NOMO-1 treated with dmso at 0.1 percent for 144 hours (cell line): Measurements from ENCODE around the gene SLC12A8.
"Not testable (repeated sequence)": the region's sequence is repeated elsewhere in the genome, so short reads cannot be mapped to it uniquely, and the experiment has no call there.

Experiments
- DNase-seq: peaks from one replicate; lab custom pipeline; 2025; ENCODE audit not compliant: unreplicated experiment; lab: John Stamatoyannopoulos, UW

SLC12A8 gene

DNA sequence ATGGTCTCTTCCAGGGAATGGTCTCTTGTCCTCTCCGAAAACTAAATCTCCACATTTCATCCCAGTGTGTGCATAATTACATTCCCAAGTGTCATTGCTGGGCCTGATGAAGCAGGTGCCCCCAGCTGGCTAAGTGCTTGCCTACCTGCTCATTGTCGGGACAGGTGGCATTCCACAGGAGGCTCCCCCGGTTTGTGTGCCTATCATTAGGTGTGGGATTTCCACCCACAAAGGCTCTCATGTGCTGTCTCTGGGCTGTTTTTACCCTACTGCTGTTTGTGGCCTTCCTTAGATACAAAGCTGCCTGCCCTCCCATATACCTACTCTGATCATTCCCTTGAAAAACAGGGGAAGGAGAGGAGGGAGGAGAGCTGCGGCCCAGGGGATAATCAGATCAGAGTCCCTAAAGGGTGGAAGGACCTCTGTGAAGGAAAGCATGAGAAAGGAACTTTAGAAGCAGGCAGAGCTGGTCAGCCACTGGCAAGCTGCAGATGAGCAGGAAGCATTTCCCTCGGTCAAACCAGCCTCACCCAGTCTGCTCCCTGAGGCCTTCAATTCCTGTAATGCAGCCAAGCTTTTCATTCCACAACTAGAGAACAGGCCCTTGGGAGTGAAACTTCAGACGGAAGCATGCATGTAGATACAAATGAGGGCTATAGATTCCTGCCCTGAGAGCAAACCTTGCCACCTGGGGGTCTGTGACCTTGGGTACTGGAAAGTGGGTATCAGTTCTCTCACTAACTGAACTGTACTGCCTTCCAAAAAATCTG is 96.1 kb downstream of the SLC12A8 start:
- DNase-seq = no peak

DNA sequence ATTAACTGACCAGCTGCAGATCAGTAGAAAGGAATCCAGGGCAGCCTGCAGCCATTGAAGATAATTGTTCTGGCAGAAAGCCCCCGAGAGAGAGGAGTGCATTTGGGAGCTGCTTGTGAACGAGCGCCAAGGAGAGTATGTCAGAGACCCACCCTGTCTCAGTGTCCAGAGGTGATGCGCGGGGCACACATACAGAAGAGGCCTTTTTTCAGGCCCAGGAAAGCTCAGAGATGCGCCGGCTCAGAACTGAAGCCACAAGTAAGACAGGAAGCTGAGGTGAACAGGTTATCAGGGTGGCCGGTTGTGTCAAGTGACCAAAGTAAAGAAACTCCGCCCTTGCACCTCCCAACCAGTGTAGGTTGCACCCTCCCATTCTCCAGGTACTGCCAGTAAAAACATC is 96.9 kb downstream of the SLC12A8 start:
- DNase-seq = no peak

DNA sequence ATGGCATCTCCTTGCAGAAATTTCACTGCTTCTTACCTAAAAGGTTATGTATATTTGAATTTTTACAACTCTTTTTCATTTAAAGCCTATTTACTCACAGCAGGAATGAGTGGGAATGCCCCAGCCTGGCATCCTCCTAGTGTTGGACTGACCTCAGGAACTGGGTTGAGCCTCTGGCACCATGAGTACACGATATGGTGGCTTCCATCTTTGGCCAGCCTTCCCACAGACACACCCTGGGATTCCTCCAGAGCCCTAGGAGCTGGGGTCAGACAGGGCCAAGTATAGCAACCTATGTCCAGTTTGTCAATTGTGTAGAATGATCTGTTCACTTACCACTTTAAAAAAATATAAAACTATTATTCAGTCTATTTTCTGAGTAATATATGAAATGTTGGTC is 99.6 kb downstream of the SLC12A8 start:
- no peak for DNase-seq

DNA sequence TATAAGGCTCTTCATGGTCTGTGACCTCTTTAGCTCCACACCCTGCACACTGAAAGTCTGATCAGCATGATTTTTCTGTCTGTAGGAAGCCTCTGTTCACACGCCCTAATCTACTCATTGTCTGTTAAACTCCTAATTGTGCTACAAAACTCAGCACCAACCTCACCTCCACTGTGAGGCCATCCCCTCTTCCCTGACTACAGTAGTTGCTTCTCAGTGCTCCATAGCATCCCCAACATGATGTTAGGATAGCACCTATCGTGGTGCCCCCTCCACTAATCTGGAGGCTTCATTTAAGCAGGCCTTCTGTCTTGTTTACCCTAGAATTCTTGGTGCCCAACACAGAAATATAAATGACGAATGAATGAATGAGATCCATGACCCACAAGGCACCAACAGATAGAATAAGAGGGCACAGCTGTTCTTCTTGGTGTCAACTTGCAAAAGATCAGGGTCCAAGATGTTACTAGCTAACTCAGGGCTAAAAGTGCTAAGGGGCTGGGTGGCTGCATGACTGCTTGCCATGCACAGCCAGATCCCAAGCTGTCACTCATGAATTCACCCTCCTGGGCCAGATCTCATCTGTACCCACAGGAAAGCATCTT is 101.6 kb downstream of the SLC12A8 start:
- DNase-seq = no peak

DNA sequence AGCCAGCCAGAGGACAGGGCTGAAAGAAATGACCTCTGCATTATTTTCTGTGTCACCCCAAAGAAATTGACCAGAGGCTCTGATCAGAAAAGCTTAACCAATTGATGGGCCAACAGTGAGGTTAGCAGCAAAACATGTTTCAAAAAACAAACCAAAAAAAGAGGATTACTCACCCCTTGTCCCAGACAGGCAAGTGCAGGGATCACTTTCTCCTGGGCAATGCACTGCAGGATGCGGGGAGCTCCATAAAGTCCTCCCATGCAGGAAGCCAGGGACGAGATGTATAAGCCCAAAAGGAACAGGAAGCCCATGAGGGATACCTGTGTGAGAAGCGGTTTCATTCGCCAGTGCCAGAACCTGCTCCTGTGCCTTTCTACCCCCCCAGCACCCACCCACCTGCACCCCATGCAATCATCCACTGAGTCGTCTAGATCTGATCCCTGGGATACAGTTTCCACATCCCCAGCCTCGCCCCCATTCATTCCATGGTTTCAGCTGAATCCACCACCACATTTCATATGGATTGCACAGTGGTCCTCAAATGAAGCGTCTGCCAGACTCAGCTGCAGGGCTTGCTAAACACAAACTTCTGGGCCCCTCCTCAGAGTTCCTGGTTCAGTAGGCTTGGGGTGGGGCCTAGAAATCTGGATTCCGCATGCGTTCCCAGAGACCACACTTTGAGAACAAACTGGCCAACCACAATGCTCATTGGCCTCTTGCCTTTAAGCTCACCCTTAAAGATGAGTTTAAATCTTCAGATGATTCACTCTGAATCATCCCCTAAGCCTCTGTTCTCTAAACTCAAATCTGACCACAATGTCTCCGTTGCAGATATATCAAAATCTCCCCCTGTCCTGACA is 102.3 kb downstream of the SLC12A8 start:
- peak; percentile 69 for DNase-seq

DNA sequence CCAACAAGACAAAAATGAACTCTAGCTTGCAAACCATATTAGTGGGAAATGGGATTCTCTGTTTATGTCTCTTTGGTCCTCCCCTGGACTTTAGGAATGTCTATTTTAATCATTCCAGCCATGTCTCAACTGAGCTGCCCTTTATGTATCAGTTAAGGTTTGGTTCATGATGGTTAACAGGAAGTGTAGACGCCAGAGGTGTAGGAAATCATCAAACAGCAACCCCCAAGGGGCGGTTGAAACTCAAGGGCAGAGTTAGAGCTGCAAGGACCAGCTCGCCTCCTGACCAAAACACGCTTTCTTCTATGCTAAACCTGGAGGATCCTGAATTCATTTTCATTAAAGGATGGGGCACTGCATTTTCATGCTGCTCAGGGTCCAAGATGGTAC is 103.0 kb downstream of the SLC12A8 start:
- DNase-seq = no peak

DNA sequence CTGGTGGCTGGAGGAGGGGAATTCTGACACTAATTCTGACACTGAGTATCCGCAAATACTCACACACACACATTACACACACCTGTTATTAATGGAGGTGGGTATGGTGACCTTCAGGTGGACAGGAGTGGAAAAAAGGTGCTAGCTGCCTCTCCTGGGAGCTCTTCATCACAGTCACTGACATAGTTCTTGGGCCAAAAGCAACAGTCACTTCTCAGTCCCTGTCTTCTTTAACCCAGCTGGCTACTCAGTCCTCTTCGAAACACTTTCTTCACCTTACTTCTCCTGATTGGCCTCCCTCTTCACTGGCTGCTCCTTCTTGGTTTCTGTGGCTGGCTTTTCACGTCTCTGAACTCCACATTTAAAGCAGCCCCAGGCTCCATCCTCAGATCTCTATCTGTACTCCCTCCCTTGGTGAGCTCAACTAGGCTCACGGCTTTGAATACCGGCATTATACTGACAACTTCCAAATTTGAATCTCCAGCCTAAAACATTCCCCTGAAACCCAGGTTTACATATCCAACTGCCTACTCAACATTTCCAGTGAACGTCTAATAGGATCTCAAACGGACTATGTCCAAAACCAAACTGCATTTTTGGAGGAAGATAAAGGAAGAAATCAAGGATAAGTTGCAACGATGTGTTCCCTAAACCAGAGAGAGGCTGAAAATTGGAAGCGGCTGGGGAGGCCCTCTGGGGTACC is 103.6 kb downstream of the SLC12A8 start:
- DNase-seq = no peak

DNA sequence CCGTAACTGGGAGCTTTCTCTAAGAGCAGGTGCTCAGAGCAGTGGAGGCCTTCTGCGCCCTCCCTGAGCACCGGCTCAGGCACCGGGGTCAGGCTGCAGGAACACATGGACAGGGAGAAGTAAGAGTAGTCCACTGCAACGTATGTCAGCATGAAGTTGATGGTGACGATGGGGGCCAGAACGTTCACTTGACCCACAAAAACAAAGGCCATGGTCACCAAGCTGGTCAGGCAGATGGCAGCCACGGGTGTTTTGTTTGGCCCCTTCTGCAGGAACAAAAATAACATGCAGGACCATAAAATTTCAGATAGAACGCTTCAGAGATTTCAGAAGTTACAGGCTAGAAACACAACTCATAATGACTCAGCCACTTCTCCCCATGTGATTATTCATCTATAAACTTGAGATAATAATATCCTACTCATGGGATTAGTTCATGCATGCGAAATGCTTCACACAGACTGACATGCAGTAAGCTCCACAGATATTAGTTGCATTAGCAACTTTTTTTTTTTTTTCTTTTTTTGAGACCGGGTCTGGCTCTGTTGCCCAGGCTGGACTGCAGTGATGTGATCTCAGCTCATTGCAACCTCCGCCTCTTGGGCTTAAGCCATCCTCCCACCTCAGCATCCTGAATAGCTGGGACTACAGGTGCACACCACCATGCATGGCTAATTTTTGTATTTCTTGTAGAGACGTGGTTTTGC is 104.5 kb downstream of the SLC12A8 start:
- DNase-seq = no peak

DNA sequence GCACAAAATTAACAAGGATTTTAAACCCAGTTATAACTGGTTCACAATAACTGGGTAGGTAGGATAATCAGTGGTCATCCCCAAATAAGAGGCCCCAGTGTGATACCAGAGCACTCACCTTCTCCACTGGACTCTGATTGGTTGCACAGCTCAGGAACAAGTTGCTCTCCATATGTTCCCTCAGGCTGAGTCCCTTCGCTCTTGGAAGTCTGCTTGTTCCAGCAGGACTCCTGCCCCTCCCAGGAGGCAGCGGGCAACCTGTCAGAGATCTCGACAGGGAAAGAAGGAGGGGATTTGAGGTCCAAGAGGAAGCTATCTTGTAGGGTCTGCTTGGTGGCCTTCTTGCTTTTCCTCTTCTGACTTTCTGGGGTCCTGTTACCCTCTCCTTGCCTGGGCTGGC is 105.2 kb downstream of the SLC12A8 start:
- DNase-seq = no peak

DNA sequence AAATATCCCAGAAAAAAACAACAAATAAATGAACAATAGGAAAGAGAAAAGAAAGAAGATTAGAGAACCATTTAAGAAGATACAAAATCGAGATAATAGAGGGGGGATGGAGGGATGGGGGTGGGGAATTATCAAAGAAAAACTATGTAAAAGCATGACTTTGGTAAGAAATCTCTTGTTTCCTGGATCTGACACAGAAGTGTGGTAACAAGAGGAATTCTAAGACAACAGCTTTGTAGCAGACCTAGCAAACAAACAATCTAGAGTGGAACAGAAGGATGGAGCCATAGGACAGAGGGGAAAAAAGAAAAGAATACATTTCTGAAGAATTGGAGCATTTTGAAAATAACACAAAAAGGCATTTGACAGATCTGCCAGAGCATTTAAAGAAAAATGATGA is 107.4 kb downstream of the SLC12A8 start:
- DNase-seq = no peak

DNA sequence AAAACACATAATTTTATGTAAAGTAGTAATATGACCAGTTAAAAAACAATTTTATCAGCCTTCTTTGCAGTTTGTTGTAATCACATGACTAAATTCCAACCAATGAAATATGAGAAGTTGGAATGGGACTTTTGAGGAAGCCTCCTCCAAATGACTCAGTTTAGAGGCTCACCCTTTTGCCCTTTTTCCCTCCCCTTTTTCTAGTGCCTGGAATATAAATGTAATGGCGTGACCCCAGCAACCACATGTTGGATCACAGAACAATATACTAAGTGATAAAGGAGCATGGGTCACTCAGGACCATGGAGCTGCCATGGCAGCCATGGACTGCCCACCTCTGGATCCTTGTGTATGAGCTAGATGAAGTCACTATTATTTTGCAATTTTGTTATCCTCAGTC is 107.9 kb downstream of the SLC12A8 start:
- DNase-seq = no peak

DNA sequence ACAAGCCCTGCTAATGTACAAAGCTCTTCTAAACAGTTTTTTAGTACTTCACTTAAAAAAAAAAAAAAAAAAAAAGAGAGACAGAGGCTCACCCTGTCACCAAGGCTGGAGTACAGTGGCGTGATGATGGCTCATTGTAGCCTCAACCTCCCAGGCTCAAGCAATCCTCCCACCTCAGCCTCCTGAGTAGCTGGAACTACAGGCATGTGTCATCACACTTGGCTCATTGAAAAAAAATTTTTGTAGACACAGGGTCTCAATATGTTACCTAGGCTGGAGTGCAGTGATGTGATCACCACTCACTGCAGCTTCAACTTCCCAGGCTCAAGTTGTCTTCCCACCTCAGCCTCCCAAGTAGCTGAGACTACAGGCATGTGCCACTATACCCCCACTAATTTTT is 109.1 kb downstream of the SLC12A8 start:
- no peak for DNase-seq

DNA sequence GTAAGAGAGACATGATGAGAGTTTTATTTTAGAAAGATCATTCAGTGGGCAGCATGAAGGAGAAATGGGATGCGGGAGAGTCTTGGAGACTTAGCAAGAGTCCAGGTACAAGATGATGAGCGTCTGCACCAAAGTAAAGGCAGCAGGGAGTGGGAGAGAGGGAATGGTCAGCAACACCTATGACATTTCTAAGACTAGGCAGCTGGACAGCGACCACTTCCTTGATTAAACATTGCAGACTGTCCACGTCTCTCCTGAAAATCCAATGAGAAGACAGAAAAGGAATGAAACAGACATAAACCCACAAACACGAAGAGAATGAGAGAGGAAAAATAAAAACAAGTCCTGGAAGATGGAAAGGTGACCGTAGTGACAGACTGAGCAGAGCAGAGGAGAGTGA is 110.1 kb downstream of the SLC12A8 start:
- DNase-seq = no peak

DNA sequence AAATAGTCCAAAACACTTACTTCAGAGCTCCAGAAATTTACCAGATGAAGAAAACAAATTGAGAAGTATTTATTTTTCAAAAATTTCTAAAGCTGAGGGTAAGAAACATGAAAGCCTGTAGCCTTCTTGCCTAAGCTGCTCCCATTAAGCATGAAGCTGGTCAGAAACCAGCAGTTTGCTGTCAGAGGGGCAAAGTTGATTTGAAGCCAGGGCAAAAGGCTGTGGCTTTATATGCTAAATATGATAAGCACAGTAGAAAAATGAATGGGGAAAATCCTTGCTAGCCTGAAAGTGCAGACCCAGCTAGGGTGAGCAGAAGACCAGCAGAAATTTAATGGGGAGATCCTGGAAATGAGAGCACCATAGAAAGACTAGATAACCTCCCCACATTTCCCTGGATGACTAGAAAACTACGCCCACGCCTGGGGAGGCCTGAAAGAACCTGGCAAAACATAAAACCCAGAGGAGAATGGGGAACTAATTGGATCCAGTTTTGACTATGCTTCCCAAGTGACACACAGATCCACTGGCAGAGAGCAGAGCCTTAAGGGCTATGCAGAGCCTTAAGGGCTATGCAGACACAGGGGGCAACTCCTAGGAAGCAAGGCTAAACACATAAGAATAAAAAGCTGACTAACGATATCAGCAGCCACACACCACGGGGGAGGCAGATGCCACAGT is 113.8 kb downstream of the SLC12A8 start:
- no peak for DNase-seq

DNA sequence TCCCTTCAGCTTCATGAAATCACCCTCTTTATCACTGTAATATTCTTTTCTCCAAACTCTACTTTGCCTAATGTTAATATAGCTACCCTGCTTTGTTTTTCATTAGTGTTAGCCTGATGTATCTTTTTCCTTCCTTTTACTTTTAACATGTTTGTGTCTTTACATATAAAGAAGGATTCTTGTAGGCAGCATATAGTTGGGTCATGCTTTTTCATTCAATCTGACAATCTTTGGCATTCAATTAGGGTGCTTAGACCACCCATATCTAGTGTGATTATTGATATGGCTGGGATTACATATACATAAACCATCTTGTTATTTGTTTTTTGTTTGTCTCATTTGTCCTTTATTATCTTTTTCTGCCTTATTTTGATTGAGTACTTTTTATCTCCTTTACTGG is 121.9 kb downstream of the SLC12A8 start:
- DNase-seq = no peak

DNA sequence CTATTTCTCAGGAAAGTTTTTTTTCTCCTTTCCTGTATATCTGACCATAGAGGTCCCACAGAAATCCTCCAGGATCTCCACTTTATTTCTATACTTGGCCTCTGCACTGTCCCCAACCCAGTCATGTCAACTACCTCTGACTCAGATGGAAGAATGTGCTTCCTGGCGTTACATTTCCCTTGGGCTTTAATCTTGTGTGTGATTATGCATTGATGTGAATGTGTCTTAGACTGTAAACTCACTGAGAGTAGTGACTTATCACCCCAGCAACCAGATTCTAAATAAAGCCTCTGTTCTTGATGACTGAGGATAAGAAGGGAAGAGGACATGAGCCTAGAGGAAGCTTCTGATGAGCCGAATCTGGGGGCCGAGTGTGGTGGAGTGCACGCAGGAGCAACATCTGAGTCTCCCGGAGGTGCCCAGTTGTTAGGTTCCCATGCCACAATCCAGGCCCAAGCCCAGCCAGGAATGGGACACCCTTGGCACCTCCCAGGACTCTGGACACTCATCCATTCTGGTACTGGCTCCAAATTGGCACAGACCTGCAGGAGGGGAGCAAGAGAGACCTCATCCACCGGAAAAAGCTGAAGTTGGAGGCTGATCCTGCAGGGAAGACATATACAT is 124.7 kb downstream of the SLC12A8 start:
- no peak for DNase-seq

DNA sequence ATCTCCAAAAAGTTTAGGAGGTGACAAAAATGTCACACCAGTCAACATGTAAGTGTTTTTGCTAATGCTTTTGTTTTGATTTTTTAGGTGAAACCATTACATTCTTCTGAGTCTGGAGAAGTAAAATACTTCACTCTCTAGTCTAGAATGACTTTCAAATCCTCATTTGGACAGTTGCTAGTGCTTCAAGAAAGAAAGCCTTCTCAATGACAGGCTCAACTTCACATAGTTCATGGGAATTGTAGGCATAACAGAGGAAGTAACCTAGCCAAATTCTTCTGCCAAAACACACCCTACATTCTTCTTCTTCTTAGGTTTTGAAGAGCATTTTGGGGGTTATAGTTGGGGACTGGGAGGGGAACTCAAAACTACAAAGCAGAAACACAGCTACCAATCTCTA is 127.4 kb downstream of the SLC12A8 start:
- DNase-seq = no peak

DNA sequence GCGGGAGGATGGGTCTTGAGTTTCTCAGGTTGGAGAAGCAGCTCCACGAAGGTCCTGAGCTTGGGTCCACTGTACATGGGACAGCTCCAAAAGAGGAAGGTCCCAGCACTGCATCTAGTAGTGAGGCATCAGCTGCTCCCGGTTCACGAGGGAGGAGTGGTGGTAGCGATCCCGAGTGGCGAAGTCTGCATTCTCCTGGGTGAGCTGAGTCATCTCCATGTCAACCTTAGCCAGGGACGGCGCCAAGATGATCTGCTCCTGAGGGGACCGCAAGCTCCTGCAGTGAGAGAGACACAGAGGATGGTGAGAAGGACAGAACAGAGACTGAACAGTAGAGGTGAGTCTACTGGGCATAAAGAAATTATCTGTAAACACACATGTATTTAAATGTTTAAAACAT is 128.8 kb downstream of the SLC12A8 start:
- DNase-seq = no peak

DNA sequence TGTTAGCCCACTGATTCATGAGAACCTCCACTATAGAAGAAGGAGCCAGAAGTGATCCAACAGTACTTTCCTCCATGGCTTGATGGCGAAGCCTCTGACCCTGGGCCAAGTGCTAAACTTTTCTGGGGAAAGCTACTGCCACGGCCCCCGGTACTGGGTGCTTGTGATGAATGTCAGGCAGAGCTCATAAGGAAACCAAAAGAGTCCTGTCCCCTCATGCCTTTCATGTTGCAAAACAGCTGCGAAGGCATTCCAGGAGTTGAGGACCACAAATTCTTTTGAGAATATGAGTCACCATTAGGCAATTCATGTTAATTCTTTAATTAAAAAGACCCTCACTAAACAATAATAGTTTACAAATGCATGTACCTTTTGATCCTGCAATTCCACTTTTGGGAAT is 130.2 kb downstream of the SLC12A8 start:
- DNase-seq = not testable (repeated sequence)

DNA sequence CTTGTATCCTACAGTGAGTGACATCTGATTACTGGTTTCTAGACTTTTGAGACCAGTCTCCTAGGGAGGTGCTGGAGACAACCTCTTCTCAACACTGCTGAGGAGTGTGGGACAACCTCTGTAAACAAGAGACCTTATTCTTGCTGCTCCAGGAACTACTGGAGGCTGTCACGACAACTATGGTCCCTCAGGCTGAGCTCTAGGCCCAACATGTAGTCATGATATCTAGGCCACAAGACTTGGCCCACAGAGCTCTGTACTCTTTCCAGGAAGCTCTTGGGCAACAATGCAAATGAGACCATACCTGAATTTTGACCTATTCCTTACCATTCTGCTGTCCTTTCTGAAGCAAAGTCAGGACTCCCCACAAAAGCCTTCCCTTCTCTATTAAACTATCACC is 132.5 kb downstream of the SLC12A8 start:
- DNase-seq = no peak
